ENCODE data around the gene ZNF804B.

DNA sequence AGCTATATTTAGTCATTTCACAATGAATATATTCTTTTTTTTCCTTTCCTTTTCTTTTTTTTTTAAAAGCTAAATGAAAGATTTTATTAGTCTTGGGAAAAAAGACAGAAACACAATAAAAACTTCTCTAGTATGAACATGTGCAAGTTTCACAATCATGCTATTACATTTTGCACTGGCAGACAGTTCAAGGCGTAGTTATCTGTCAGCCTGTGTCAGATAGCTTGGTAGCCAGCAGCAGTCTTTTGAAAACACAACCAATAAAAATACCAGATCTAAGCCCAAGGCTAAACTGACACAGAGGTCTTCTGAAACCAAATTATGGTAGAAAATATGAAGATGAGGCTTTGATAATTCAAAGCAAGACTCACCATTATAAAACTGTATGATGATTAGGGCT, 241.8 kb downstream of the ZNF804B start:
- no peak for TF ChIP-seq HDAC2 (IDR thresholded peaks at IDR 0.05)
- TF ChIP-seq, protein P1, sequence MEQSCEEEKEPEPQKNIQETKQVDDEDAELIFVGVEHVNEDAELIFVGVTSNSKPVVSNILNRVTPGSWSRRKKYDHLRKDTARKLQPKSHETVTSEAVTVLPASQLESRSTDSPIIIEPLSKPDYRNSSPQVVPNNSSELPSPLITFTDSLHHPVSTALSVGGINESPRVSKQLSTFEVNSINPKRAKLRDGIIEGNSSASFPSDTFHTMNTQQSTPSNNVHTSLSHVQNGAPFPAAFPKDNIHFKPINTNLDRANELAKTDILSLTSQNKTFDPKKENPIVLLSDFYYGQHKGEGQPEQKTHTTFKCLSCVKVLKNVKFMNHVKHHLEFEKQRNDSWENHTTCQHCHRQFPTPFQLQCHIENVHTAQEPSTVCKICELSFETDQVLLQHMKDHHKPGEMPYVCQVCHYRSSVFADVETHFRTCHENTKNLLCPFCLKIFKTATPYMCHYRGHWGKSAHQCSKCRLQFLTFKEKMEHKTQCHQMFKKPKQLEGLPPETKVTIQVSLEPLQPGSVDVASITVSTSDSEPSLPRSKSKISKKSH (CRISPR knock-in tag; IDR thresholded peaks at IDR 0.05), result no peak
- no peak for TF ChIP-seq ELF1 (tag; IDR thresholded peaks at IDR 0.05)
- TF ChIP-seq, protein P2, sequence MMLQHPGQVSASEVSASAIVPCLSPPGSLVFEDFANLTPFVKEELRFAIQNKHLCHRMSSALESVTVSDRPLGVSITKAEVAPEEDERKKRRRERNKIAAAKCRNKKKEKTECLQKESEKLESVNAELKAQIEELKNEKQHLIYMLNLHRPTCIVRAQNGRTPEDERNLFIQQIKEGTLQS (IDR thresholded peaks at IDR 0.05), result no peak
- TF ChIP-seq, protein P2 (CRISPR knock-in tag; conservative IDR thresholded peaks at IDR 0.05), result no peak
- TF ChIP-seq, protein P3, sequence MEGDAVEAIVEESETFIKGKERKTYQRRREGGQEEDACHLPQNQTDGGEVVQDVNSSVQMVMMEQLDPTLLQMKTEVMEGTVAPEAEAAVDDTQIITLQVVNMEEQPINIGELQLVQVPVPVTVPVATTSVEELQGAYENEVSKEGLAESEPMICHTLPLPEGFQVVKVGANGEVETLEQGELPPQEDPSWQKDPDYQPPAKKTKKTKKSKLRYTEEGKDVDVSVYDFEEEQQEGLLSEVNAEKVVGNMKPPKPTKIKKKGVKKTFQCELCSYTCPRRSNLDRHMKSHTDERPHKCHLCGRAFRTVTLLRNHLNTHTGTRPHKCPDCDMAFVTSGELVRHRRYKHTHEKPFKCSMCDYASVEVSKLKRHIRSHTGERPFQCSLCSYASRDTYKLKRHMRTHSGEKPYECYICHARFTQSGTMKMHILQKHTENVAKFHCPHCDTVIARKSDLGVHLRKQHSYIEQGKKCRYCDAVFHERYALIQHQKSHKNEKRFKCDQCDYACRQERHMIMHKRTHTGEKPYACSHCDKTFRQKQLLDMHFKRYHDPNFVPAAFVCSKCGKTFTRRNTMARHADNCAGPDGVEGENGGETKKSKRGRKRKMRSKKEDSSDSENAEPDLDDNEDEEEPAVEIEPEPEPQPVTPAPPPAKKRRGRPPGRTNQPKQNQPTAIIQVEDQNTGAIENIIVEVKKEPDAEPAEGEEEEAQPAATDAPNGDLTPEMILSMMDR (IDR thresholded peaks at IDR 0.05 in 2 of 3, conservative IDR thresholded peaks at IDR 0.05 in 1 of 3; ENCODE audit: insufficient read depth in 2 of 3, low read depth in 1 of 3, low read length in 3 of 3), result no peak
- no peak for TF ChIP-seq SMC3 (conservative IDR thresholded peaks at IDR 0.05; ENCODE audit: insufficient read depth, low read depth, low read length)
- no peak for TF ChIP-seq KAT7 (CRISPR knock-in tag; IDR thresholded peaks at IDR 0.05; ENCODE audit: borderline replicate concordance)
- no peak for TF ChIP-seq EWSR1 (IDR thresholded peaks at IDR 0.05; ENCODE audit: borderline replicate concordance, low read depth, partially characterized antibody)
- no peak for TF ChIP-seq POLR2A (conservative IDR thresholded peaks at IDR 0.05)
- TF ChIP-seq, protein P4, sequence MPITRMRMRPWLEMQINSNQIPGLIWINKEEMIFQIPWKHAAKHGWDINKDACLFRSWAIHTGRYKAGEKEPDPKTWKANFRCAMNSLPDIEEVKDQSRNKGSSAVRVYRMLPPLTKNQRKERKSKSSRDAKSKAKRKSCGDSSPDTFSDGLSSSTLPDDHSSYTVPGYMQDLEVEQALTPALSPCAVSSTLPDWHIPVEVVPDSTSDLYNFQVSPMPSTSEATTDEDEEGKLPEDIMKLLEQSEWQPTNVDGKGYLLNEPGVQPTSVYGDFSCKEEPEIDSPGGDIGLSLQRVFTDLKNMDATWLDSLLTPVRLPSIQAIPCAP (CRISPR knock-in tag; IDR thresholded peaks at IDR 0.05; ENCODE audit: borderline replicate concordance), result no peak
- no peak for TF ChIP-seq EZH2 (IDR thresholded peaks at IDR 0.05; ENCODE audit: borderline replicate concordance, low read depth, low read length)
- no peak for TF ChIP-seq CXXC5 (CRISPR knock-in tag; IDR thresholded peaks at IDR 0.05)

Measured in K562 (cell line).